GM19372 (cell line): ENCODE results near the gene TRIM49C.
"Not testable (repeated sequence)": the region's sequence is repeated elsewhere in the genome, so short reads cannot be mapped to it uniquely, and the experiment has no call there.

Source experiments
- ATAC-seq: cut with Tn5 transposase; IDR thresholded peaks from one replicate; pipeline ENCODE4 v1.9.1; 2021; ENCODE audit warnings: mild to moderate bottlenecking, low read depth, moderate library complexity; ENCODE audit not compliant: unreplicated experiment

Gene TRIM49C, protein sequence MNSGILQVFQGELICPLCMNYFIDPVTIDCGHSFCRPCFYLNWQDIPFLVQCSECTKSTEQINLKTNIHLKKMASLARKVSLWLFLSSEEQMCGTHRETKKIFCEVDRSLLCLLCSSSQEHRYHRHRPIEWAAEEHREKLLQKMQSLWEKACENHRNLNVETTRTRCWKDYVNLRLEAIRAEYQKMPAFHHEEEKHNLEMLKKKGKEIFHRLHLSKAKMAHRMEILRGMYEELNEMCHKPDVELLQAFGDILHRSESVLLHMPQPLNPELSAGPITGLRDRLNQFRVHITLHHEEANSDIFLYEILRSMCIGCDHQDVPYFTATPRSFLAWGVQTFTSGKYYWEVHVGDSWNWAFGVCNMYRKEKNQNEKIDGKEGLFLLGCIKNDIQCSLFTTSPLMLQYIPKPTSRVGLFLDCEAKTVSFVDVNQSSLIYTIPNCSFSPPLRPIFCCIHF

DNA sequence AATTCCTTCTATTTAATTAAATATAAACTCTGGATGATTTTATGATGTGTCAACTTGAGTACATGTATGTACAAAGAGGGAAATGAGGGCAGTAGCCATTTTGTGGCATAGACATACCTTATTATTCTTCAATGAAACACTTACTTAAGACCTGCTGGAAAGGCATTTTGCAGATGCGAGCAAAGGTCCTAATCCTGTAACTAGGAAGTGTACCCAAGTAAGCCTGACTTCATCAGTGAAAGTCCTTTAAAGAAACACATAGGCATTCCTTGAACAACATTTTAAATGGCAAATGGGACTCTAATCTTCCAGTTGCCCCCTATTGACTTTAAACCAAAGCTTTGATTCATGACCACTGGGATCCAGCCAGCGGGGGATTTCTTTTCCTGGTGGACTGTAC lies at the start of gene TRIM49C:
Gene TRIM49C, plus strand, starts transcription at position 301 of the 400 bp plus-strand sequence. CDS start 4,106 bp downstream, outside the sequence.
- not testable (repeated sequence) for ATAC-seq

DNA sequence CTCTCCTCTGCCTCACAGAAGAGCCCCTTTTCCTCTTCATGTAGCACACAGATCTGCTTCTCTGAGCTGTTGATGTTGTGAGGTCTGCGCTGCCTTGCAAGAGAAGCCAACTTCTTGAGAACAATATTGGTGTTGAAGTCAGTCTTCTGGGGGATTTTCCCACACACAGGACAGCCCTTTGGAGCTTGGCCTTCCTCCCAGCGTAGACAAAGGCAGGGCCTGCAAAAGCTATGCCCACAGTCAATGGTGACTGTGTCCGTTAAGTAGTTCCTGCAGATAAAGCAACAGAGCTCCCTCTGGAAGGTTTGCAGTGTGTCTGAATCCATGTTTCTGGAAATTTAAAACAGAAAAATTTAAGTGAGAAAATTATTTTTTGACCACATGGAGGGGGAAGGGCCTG lies 6.7 kb upstream of the TRIM49C start:
- not testable (repeated sequence) for ATAC-seq

DNA sequence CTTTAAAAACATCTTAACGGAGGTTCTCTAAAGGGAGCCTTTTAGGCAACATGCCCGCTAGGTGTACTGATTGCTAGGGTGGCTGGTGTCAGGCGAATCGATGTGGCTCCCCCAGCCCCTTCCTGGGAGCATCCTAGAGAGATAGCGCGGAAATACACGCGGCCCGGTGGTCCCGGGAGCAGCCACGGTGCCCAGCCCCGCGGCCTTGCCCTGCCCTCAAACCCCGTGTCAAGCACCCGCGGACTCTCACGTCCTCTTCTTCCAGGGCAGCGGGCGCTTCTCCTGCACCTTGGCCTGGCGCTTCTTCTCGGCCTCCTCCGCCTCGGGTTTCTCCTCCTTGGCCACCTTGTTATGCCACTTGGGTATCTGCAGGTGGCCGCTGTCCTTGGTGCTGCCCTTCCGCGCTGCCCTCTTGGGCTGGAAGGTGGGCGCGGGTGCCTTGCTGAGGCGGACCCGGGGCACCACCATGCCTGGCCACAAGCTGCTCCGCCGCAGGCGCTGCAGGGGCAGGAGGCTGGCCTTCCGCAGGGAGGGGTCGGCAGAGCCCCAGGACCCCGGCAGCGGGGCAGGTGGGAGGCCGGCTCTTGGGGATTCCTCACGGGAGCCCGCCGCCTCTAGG lies 20.8 kb downstream of the TRIM49C start:
- not testable (repeated sequence) for ATAC-seq

DNA sequence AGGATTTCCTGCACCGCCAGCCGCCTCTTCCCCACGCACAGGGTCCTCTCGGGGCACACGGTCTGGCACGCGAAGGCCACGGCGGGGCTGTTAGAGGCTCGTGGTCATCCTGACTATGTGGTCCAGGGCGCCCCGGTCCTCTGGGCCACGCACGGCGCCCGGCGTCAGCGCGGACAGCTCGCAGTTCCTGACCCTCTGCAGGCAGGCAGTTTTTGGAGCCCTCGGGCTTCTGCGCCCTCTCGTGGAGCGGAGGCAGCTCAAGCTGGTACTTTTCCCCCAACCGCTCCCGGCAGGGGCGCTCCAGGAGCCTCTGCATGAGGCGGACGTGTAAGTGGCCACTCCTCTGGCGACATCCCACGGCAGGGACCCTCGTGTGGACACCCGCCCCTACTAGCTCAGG lies 21.4 kb downstream of the TRIM49C start:
- ATAC-seq, result not testable (repeated sequence)

DNA sequence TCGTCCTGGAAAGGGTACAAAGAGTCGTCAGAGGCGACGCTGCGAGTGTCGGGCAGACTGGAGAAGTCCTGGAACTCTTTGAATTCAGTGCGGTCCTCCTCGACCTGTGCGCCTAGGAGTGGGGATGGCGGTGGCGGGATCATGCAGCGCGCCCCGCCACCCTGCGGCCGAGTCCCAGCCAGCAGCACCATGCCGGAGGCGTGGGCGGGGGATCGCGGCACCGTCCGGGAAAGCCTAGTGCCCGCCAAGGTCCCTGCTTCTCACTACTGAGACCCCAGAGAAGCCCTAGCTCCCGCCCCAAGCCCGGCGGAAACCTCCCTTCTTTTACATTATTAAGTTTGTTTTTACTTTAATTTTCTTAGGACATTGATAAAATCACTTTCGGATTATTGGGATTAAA lies 22.6 kb downstream of the TRIM49C start:
- ATAC-seq, result not testable (repeated sequence)

DNA sequence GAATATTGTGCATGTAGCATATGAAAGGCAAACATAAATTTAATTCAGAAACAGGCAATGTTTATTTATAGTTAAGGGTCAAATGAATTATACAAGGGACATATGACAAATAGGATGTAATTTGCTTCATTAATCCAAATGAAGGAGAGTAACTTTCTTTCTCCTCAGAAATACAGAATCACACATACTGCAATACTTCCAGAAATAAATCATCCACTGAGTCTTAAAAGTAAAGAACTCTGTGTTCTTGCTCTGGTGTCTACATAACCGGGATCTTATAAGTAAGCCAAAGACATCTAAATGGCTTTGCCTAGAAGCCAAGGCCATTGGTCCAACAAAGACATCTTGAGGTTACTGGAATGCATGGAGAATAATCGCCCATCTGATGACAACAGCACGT lies 54.7 kb downstream of the TRIM49C start, which contains the start of gene UBTFL1:
Gene UBTFL1, plus strand, starts transcription at position 301 of the 400 bp plus-strand sequence. Its CDS starts 0 bp downstream, at position 301.
- not testable (repeated sequence) for ATAC-seq

DNA sequence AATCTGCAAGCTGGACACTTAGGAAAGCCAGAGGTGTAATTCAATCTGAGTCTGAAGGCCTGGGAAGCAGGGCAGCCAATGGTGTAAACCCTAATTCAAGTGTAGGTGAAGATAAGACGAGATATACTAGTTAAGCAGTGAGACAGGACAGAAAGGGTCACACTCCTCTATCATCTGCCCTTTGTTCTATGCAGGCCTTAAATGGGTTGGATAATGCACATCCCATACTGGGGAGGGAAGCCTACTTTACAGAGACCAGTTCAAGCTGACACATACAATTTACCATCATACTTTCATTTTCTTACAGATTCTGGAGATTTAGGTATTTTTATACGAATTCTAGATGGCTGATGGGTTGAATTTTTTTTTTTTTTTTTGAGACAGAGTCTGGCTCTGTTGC lies 57.8 kb downstream of the TRIM49C start:
- ATAC-seq, result not testable (repeated sequence)
